Hippocampal formation (tissue), 2 donors: Measurements from ENCODE around the gene SNRNP25.

ENCODE experiments used
- DNase-seq, 2 donors: peaks; one replicate each; lab custom pipeline; 2025; lab: John Stamatoyannopoulos, UW

Gene SNRNP25

DNA sequence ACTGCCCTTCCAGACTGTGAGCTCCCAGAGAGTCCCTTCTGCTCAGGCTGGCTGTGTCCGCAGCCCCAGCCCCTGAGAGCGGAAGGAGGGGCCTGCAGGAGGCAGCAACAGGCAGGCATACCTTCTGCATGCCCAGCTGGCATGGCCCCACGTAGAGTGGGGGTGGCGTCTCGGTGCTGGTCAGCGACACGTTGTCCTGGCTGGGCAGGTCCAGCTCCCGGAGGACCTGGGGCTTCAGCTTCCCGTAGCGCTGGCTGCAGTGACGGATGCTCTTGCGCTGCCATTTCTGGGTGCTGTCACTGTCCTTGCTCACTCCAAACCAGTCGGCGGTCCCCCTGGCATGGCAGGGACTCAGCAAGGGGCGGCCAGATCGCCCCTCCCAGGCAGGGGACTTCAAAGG is 9.8 kb downstream of the SNRNP25 start:
- DNase-seq, result no peak

DNA sequence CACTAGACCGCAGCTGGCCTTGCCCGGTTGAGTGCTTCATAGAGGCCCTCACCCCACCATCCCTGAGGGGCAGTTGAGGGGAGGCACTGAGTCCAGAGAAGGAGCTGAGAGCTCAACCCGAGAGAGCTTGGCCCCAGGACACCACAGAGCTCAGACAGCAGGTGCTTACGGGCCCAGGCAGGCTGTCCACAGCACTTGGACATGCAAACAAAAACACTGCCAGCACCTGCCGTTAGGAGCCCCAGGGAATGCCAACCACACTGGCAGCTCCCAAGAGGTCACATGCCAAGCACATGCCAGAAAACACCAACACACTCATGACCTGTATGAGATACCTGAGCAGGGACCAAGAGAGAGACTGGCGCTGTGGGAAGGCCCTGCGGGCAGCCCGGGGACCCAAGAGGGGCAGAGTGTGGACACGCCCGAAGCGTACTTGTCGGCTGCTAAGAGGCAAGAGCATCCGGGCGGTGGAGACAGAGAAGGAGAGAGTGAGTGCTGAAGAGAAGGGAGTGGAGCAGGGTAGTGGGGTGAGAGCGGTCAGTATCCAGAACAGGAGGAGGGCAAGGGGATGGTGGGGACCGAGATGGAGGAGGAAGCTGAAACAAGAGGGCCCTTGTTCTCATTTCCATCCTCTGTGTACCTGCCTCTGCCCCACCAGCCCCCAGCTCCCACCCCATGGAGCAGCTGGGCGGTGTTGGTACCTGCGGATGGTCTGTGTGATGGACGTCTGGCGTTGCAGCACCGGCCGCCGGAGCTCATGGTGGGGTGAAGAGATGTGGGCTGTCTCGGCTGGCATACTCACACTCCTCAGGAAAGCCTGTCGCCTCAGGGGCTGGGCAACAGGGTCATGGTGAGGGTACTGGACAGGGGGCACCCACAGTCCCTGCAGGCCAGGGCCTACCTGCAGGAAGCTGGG is 10.6 kb downstream of the SNRNP25 start:
- no peak for DNase-seq

DNA sequence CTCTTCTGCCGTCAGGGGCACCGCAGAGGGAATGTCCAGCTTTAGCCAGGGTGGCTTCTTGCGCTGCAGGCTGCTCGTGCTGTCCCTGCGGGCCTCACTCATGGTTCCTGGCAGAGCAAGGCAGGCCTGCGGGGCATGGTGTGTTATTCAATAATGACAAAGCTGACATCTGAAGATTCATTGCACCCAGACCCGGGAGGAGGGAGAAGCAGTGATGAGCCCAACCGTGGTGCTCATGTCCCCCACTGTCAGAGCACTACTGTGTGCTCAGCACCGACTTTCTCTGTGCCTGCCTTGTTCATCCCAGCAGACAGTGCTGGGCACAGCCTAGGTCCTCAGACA is 11.3 kb downstream of the SNRNP25 start:
- DNase-seq, result no peak

DNA sequence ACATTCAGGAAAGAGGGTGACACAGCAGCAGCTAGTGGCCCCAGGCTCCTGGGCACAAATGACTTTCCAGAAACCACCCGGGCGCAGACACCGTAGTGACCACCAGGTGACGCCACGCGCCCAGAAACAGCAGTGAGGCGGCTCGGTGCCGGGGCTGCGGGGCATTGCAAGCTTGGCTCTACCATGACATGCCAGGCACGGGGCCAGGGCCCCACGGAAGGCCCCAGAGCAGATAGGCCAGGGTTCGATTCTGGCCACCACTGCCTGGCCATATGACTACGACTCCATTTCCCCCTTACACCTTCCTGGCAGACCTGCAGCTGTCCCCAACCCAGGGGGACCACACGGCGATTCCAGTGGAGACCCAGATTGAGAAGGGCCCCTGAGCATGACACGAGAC is 12.1 kb downstream of the SNRNP25 start:
- DNase-seq, result peak; percentile 57 to 78

DNA sequence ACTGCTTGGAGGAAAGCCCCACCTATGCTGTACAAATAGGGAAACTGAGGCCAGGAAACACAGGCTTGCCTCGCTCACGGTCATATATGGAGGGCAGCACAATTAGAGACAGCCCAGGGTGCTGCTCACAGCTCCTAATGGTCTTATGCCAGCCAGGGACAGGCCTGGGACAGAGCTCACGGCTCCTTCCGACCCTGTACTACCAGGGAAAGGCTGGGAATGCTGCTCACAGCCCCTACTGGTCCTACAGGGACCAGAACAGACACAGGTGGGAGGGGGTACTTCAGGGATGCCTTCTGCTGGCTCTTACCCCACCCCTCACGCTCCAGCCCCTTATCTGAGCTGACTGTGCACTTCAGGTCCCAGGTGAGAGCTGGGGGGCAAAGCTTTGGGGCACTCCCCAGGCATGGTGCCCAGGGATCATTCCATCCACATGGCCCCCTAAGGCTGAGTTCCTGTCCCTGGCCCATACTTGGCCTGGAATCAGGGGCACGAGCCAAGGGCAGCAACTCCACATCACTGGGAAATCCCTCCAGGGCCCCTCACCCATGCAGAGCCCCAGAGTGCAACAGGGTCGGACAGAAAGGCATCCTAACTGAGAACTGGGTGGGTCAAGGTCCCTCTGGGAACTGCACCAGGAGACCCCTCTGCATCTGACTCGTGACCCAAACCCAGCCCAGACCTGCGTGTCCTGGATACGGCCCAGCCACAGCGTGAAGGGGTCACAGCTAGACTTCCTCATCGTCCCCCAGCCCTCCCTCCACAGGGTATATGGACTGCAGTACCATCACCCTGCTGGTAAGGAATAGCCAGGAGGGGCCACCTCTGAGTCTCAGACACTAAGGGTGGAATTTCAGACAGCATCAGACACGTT is 12.9 kb downstream of the SNRNP25 start:
- DNase-seq, result no peak

DNA sequence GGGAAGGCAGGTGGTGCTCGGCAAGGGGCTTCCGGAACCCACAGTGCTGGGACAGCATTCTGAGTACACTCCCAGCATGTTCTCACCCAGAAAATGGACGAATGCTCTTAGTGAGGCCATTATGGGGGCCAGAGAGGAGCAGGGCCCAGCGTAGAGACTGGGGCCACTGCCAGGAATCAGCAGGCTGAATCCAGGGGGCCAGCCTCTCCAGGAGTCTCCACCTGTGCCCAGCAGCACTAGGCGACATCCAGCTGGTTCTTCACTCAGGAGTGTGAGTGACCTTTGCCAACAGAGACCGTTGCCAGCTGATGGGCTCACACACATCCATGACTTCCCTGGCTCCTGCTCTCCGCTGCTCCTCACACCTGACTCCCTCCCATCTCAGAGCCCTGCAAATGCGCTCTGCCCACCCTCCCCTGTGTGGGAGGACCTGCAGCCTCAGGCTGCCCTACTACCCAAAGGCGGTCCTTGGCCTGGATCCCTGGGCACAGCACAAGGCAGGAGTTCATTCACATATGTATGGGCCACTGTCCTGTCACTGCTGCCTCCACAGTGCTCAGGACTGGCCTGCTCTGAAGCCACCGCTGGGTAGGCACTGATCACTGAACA is 13.7 kb downstream of the SNRNP25 start:
- no peak for DNase-seq

DNA sequence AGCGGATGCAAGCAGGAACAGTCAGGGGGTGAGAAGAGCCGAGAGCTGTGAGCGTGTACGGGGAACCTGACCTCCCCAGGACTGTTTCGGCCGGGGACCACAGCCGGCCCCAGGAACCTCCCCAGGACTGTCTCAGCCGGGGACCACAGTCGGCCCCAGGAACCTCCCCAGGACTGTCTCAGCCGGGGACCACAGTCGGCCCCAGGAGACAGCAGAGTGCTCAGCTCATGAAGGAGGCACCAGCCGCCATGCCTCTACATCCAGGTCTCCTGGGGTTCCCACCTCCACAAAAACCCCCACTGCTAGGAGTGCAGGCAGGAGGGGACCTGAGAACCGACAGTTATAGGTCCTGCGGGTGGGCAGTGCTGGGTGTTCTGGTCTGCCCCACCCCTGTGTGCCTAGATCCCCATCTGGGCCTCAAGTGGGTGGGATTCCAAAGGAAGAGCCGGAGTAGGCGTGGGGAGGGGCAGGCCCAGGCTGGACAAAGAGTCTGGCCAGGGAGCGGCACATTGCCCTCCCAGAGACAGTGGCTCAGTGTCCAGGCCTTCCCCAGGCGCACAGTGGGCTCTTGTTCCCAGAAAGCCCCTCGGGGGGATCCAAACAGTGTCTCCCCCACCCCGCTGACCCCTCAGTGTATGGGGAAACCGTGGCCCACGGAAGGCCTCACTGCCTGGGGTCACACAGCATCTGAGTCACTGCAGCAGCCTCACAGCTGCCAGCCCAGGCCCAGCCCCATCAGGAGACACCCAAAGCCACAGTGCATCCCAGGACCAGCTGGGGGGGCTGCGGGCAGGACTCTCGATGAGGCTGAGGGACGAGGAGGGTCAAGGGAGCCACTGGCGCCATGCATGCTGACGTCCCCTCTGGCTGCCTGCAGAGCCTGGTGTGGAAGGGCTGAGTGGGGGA is 14.5 kb downstream of the SNRNP25 start:
- DNase-seq, result no peak

DNA sequence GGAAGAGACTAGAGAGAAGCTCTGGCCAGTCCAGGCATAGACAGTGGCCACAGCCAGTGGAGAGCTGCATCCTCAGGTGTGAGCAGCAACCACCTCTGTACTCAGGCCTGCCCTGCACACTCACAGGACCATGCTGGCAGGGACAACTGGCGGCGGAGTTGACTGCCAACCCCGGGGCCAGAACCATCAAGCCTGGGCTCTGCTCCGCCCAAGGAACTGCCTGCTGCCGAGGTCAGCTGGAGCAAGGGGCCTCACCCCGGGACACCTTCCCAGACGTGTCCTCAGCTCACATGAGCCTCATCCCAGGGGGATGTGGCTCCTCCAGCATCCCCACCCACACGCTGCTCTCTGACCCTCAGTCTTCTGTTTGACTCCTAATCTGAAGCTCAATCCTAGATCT is 15.6 kb downstream of the SNRNP25 start:
- DNase-seq, result no peak

DNA sequence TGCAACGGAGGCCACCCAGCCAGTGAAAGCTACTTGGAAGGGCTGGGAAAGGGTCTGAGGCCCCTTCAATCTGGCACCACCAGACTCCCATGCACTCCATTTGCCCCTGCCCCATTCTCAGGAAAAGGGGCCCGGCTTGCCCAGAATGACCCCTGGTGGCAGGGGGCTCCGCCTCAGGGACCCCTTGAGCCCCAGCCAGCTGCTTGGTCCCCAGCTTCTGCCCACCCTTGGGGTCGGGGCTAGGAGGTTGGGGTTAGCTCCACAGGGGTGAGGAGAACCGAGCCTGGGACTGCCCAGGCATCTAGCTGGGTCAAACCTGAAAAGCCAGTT is 17.5 kb downstream of the SNRNP25 start:
- no peak for DNase-seq

DNA sequence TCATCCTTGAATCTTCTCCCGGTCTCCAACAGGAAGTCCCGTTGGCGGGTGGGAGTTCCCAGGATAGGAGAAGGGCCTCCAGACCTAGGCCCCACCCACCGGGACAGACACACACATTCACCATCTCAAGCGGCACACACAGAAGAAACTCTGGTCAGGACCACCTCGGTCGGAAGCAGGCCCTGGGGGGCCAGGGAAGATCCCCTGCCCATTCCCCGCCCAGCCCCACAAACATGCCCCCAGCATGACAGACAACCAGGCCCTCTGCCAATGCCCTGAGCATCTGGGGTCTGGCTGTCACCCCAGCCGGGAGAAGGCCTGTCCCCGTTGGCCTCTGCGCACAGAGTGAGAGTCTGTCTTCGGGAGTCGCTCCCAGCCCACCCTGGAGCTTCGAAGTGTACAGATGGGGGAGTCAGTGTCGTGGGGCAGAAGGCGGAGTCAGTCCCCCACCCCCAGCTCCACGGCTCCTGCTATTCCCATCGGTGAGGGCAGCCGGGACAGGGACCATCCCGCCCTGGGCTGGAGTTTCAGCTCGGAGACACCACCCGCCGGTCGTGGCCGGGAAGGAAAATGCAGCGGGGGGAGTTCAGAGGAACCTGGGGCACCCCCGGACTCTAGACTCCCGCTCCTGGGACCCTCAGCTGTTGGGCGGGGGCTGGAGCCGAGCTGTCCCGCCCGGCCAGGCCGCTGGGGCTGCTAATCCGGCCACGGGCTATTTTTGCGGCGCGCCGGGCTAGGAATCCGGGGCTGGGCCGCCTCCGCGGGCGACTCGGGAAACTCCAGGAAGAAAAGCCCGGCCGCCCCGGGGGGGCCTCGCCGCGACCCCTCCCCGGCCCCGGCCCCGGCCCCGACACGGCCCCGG is 18.1 kb downstream of the SNRNP25 start:
- DNase-seq, result no peak

DNA sequence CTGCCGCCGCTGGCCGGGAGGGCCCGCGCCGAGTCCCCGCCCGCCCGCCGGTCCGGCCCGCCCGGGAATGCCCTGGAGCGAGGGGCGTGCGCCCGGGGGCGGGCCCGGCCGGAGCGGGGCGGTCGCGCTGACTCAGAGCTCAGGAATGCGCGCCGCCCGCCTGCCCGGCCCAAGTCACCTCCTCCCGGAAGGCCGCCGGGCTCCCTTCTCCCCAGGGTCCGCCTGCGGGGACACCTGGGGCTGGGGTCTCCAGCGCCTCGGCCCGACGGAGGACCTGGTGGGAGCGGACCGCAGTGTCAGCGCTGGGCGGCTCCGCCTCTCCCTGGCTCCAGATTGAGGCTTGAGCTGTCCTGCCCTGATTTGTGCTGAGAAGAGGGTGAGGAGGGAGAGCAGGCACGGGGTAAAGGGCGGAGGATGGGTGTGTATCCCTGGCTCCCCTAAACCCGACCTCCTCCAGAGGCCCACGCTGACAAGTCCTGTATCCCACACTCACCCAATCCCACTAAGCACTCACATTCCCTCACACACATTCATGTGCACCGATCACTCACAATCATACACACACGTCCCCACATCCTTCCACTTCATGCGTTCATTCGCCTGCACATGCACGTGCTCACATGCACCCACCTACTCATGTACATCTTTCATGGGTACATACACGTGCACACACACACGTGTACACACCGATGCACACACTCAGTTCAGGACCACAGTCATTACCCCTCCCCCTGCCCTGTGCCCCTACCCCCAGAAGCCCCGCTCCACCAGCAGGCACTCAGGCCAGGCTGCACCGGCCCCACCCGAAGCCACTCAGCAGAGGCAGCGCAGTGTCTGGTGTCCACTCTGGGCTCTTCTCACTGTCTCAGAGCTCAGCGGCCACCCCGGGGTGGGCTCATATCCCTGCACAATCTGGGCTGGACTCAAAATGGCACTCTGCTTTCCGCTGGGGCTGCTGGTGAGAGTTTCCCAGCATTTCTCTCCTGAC is 19.2 kb downstream of the SNRNP25 start, which contains the start of gene RHBDF1:
Gene RHBDF1, minus strand, starts transcription at position 71 of the 988 bp plus-strand sequence. CDS start 7,616 bp downstream, outside the sequence.
- DNase-seq, result no peak

DNA sequence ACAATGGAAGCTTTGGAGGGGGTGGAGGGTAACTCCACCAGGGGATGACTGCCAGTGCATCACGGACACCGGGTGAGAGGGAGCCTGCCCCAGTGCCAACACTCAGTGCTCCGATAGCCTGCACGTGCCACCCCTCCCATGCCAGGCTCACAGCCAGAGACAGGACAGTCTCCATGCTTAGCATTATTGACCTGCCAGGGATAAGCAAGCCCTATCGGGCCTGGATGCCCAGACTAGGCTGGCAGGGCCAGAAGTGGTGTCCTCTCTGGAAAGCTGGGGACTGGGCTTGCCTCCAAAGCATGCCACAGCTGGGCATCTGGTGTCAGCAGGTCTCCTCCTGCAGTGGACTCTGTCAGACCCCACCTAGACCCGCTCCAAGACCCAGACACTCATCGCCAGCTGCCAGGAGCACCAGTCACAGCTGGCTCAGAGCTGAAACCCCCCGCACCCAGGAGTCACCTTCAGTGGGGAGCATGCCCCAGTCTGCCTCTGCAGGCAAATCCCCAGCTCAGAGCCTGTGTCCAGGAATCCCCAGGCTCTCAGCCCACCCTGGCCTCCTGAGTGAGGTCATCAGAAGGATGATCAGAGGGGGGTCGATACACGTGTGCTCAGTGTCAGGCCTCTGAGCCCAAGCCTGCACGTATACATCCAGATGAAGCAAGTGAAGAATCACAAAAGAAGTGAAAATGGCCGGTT is 20.6 kb downstream of the SNRNP25 start:
- DNase-seq, result no peak

DNA sequence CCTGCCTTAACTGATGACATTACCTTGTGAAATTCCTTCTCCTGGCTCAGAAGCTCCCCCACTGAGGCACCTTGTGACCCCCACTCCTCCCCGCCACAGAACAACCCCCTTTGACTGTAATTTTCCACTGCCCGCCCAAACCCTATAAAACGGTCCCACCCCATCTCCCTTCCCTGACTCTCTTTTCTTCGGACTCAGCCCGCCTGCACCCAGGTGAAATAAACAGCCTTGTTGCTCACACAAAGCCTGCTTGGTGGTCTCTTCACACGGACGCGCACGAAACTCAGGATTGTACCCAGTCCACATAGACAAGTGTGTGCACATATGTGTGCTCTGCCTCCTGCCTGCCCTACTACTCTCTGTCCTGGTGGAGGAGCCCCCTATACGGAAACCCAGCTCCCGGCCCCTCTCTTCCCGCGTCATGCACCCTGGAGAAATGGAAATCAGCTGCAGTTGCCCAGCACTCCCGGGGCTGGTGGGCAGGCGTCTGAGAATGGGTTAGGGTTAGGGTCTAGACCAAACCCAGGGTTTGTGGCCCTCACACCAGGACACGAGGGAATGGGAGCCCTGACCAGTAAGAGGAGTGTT is 21.2 kb downstream of the SNRNP25 start:
- DNase-seq, result no peak

DNA sequence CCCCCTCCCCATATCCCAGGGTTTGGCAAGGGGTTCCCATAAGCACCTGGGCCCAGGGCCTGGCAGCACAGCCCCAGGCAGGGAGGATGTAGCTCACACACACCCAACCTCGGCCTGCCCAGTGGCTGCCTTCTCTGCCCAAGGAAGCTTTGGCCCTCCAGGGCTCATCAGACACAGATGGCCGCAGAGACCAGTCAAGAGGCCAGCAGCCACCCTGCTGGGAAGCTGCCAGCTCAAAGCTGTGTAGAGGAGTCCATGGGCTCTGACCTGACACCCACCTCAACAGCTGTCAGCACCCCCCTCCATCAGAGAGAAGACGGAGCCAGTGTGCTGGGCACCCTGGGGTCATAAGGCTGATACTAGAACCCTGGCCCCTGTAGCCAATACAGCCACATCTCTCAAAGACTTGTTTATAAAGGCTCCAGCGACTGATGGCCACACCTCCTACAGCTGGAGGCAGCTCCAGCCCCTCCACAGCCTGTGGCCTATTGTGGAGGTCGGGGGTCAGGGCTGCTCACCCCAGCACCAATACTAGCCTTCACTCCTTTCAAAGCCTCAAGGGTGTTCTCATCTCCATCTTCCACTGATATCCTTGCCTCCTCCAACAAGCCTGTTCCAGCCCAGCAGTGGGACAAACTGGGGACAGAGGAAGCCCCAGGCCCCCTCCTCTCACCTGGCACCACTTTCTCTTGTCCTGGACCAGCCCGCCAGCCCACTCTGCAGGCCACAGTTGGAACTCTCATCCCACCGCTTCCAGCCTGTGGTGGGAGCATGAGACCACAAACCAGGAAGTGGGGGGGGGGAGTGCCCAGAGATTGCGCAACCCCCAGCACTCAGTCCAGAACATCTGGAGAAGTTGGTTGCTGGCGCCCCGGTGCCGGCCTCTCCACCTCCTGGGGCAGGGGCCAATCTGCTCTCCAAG is 22.2 kb downstream of the SNRNP25 start:
- no peak for DNase-seq

DNA sequence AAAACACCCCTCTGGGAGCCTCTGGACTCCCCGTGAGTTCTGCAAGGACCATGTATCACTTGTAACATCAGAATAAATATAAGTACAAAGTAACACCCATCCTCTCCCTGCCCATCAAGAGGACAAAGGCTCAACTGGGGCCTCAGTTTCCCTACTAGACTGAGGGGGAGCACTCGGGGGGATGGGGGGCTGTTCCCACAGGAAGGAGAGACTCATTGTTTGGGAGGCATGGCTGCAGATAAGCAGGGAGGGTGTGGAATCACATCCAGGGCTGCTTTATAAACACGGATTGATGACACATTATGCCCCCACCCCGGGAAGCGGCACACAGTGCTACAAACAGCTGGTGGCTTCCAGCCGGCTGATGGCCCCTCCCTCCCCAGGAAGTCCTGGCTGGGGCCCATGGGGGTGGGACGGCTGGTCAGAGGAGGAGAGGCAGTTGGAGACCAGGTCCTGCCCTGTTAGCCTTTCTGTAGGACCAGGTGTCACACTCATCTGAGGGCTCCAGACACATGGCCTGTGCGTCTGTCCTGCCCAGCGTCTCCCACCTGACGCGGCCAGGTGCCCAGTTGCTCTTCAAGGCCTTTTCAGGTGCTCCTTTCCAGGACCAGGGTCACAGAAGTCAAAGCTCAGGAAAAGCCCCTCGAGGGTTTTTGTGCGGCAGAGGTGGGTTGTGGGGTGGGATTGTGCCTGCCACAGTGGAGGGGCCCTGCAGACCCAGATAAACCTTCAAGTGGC is 23.1 kb downstream of the SNRNP25 start:
- no peak for DNase-seq

DNA sequence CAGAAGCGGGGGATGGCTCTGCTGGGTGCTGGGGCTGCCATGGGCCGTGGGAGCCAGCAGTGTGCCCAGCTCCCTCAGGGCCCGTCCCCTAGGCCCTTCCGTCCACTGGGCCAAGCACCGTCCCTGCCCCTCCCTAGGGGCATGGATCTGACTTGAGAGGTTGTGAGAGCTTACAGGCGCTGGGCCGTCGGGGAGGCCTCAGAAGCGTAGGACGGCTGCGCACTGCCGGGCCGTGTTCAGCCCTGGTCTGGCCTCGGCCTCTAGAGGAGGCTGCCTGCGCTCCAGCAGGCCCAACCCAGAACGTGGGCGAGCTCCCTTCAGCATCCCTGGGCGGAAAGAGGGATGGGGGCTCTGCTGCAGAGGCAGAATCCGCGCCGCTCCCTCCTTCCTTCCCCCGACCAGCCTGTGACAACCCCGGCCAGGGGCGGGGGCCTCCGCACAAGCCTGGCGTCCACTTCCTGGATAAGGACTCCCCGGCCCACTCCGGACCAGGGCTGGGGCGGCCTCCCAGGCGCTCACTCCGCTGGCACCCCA is 23.7 kb downstream of the SNRNP25 start:
- peak in 1 of 2 donors; percentile 54 for DNase-seq
